Panc1 (cell line): Measurements from ENCODE around the gene CSH2. TPM values are rescaled to one million over a fixed set of nuclear protein-coding genes. Genes with fewer than 3 reads are reported as not detected.

Experiments
- ATAC-seq: fragments of 200-7000 bp; cut with Tn5 transposase; 2 replicates; pipeline ENCODE4 v1.9.1; 2020; ENCODE audit warnings: mild to moderate bottlenecking, moderate library complexity
- BruUV-seq: library from RNA; stranded (reverse); fragments of 400-500 nt; replicated peaks from 2 replicates; lab custom pipeline; 2021; lab: Mats Ljungman, UMichigan
- CTCF ChIA-PET: fragments of 300-600 bp; sonication (Branson Sonifier 250); formaldehyde crosslinking; loops from one replicate; lab custom pipeline; 2022; ENCODE audit warnings: antibody characterized with exemption; lab: Charles Lee
- POLR2A ChIA-PET: fragments of 300-600 bp; sonication (Branson Sonifier 250); formaldehyde crosslinking; loops from one replicate; lab custom pipeline; 2022; ENCODE audit warnings: antibody characterized with exemption; lab: Charles Lee
- DNase-seq: peaks from one replicate; pipeline ENCODE4 v3.0.0-alpha.2; 2010; ENCODE audit warnings: low read depth, low spot score
- H3K27ac ChIP-seq: 2 replicates; pipeline ENCODE4 v1.5.1; 2011; ENCODE audit warnings: mild to moderate bottlenecking, low read length, inconsistent platforms
- H3K27me3 ChIP-seq: fragments of 200-500 bp; sonication (Bioruptor generic); 2 replicates; pipeline ENCODE4 v1.6.0; 2014; ENCODE audit warnings: low read length, inconsistent platforms; ENCODE audit not compliant: control insufficient read depth, insufficient read depth
- H3K36me3 ChIP-seq: fragments of 200-500 bp; sonication (Bioruptor generic); 2 replicates; pipeline ENCODE4 v1.5.1; 2014; ENCODE audit warnings: inconsistent platforms, mild to moderate bottlenecking, low read length, moderate library complexity; ENCODE audit not compliant: control insufficient read depth, insufficient read depth
- H3K4me1 ChIP-seq: 2 replicates; pipeline ENCODE4 v1.5.1; 2011; ENCODE audit warnings: inconsistent platforms, mild to moderate bottlenecking, low read length, moderate library complexity; ENCODE audit not compliant: control insufficient read depth, insufficient read depth
- H3K4me3 ChIP-seq, 2 experiments: 2 replicates each; pipeline ENCODE4 v1.5.1; 2011 to 2012; ENCODE audit warnings: low read depth in 2 of 2, low read length in 2 of 2, mild to moderate bottlenecking in 2 of 2, inconsistent platforms in 1 of 2, moderate library complexity in 1 of 2
- H3K9me3 ChIP-seq: fragments of 200-500 bp; sonication (Bioruptor generic); 2 replicates; pipeline ENCODE4 v1.5.1; 2014; ENCODE audit warnings: low read depth, mild to moderate bottlenecking, inconsistent platforms, low read length, moderate library complexity; ENCODE audit not compliant: control insufficient read depth, insufficient read depth
- POLR2AphosphoS5 ChIP-seq: IDR thresholded peaks from 2 replicates; pipeline ENCODE4 v1.6.1; 2012; ENCODE audit warnings: mild to moderate bottlenecking, low read depth, low read length, moderate library complexity
- SIN3A ChIP-seq: IDR thresholded peaks from 2 replicates; pipeline ENCODE4 v1.6.1; 2012; ENCODE audit warnings: low read depth, mild to moderate bottlenecking, low read length, moderate library complexity, borderline replicate concordance; ENCODE audit not compliant: insufficient read depth
- TCF7L2 ChIP-seq: IDR thresholded peaks from 2 replicates; pipeline ENCODE4 v1.6.1; 2011; ENCODE audit warnings: mild to moderate bottlenecking, low read depth, low read length, inconsistent platforms
- in situ Hi-C: cut with HindIII; loops from 2 replicates; pipeline ENCODE4 v1.10.0; 2016; ENCODE audit warnings: low sequenced_read_pairs, low pct_unique_long_range_greater_than_20kb
- intact Hi-C: fragments of 100-400 bp; cut with micrococcal nuclease; formaldehyde crosslinking; loops from one replicate; pipeline ENCODE4 v1.10.0; 2022; ENCODE audit not compliant: unreplicated experiment
- total RNA-seq: library from RNA; stranded (reverse); gene quantifications from one replicate; pipeline ENCODE4 v1.2.1, GENCODE V29; 2021; ENCODE audit not compliant: unreplicated experiment
- TF ChIP-seq, protein P1 (sequence below): fragments of 450-650 bp; IDR thresholded peaks from 2 replicates; pipeline ENCODE4 v1.5.1; 2017; ENCODE audit warnings: mild to moderate bottlenecking
- TF ChIP-seq, protein P2 (sequence below), 2 experiments: IDR thresholded peaks; 2 replicates each; pipeline ENCODE4 v1.6.1; 2011 to 2012; ENCODE audit warnings: low read depth in 2 of 2, control low read depth in 1 of 2, low read length in 1 of 2, mild to moderate bottlenecking in 1 of 2, moderate library complexity in 1 of 2; ENCODE audit not compliant: insufficient read depth in 1 of 2

CSH2 gene
- total RNA-seq, 1 experiment from 2014 or later: not detected

DNA sequence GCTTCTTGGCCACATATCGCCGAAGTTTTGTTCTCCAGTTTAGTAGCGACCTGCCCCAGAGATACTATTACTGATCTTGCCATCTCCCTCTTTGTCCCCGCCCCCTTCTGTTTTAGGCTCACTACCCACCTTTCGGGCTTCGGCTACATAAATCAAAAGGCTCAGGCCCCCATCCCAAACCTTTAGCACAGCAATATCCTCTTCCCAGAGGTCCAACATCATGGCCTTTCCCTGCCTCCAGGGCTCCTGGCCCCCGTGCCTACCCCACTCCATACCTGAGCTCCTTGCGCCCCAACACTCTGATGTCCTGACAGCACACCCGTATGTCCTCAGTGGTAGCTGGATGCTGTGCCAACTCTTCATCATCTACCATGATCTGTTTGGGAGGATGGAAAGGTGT lies 49.1 kb downstream of the CSH2 start:
- TF ChIP-seq, protein P1, sequence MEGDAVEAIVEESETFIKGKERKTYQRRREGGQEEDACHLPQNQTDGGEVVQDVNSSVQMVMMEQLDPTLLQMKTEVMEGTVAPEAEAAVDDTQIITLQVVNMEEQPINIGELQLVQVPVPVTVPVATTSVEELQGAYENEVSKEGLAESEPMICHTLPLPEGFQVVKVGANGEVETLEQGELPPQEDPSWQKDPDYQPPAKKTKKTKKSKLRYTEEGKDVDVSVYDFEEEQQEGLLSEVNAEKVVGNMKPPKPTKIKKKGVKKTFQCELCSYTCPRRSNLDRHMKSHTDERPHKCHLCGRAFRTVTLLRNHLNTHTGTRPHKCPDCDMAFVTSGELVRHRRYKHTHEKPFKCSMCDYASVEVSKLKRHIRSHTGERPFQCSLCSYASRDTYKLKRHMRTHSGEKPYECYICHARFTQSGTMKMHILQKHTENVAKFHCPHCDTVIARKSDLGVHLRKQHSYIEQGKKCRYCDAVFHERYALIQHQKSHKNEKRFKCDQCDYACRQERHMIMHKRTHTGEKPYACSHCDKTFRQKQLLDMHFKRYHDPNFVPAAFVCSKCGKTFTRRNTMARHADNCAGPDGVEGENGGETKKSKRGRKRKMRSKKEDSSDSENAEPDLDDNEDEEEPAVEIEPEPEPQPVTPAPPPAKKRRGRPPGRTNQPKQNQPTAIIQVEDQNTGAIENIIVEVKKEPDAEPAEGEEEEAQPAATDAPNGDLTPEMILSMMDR: no peak
- TF ChIP-seq SIN3A (no peak), TCF7L2 (no peak), POLR2AphosphoS5 (no peak)
- TF ChIP-seq, protein P2, sequence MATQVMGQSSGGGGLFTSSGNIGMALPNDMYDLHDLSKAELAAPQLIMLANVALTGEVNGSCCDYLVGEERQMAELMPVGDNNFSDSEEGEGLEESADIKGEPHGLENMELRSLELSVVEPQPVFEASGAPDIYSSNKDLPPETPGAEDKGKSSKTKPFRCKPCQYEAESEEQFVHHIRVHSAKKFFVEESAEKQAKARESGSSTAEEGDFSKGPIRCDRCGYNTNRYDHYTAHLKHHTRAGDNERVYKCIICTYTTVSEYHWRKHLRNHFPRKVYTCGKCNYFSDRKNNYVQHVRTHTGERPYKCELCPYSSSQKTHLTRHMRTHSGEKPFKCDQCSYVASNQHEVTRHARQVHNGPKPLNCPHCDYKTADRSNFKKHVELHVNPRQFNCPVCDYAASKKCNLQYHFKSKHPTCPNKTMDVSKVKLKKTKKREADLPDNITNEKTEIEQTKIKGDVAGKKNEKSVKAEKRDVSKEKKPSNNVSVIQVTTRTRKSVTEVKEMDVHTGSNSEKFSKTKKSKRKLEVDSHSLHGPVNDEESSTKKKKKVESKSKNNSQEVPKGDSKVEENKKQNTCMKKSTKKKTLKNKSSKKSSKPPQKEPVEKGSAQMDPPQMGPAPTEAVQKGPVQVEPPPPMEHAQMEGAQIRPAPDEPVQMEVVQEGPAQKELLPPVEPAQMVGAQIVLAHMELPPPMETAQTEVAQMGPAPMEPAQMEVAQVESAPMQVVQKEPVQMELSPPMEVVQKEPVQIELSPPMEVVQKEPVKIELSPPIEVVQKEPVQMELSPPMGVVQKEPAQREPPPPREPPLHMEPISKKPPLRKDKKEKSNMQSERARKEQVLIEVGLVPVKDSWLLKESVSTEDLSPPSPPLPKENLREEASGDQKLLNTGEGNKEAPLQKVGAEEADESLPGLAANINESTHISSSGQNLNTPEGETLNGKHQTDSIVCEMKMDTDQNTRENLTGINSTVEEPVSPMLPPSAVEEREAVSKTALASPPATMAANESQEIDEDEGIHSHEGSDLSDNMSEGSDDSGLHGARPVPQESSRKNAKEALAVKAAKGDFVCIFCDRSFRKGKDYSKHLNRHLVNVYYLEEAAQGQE (IDR thresholded peaks at IDR 0.05; ENCODE audit: insufficient read depth in 1 of 2, low read depth in 2 of 2, low read length in 1 of 2): no peak
- H3K4me3 ChIP-seq: no peak overlapping the region
- peaks cover 41% of the 10 kb centered on the region for H3K36me3 ChIP-seq
- POLR2A ChIA-PET: no interaction called here
- H3K27me3 ChIP-seq: no peaks in the 10 kb centered on the region
- no peak for ATAC-seq
- no peak for DNase-seq
- H3K4me1 ChIP-seq: peaks cover 15% of the 10 kb centered on the region
- intact Hi-C loops: no loop called here
- no peaks in the 10 kb centered on the region for H3K9me3 ChIP-seq
- in situ Hi-C loops: no loop called here
- CTCF ChIA-PET: no interaction called here
- BruUV-seq: no TSS peak
- no peak overlapping the region for H3K27ac ChIP-seq

DNA sequence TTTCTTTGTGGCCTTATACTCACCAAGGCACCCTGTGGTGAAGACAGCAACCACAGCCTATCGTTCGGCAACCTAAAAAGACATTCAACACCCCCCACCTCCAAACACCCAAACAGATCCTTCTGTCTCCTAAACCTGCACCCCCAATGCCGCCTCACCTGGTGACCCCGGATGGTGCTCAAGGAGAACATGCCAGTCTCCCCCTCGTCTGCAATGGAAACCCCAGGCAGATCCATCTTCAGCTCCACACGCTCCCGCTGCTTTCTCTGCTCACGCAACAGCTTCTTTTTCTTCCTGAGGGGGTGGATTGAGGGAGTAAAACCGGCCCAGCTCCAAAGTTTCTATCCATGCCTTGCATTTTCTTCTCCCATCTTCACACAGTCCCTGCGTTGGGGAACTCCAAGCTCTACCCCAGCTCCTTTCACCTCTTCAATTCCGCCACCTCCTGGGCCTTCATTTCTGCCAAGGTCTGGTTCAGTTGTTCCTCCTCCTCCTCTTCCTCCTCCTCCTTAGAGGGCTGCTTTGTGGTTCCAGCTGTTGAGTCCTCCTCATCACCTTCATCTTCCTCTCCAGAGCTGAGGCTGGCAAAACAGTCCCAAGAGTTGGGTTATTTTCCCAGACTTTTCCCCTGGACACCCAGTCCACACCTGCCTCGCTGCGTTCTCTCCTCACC lies 49.7 kb downstream of the CSH2 start:
- Histone ChIP-seq H3K36me3 (peaks cover 43% of the 10 kb centered on the region), H3K4me1 (peaks cover 10% of the 10 kb centered on the region), H3K4me3 (no peak overlapping the region), H3K27me3 (no peaks in the 10 kb centered on the region), H3K27ac (no peak overlapping the region), H3K9me3 (no peaks in the 10 kb centered on the region)
- DNase-seq: no peak
- CTCF ChIA-PET: no interaction called here
- no peak for ATAC-seq
- intact Hi-C loops: no loop called here
- TF ChIP-seq, protein P1: no peak
- TF ChIP-seq TCF7L2 (no peak), SIN3A (no peak), POLR2AphosphoS5 (no peak)
- TF ChIP-seq, protein P2 (IDR thresholded peaks at IDR 0.05; ENCODE audit: insufficient read depth in 1 of 2, low read depth in 2 of 2, low read length in 1 of 2): no peak
- in situ Hi-C loops: no loop called here
- POLR2A ChIA-PET: no interaction called here
- BruUV-seq: no TSS peak
